ENCODE measurements around the gene MTARC2.

The MTARC2 gene

GRCh38 chr1:220804202-220804586, 56.1 kb downstream of the MTARC2 start:
- DNase-seq, result peak; percentile 54

GRCh38 chr1:220806408-220806807, 58.3 kb downstream of the MTARC2 start:
- DNase-seq, result no peak

GRCh38 chr1:220807726-220808125, 59.6 kb downstream of the MTARC2 start:
- no peak for DNase-seq

GRCh38 chr1:220808345-220809186, 60.4 kb downstream of the MTARC2 start:
- peak; percentile 58 for DNase-seq

GRCh38 chr1:220809187-220809550, 61.0 kb downstream of the MTARC2 start:
- no peak for DNase-seq

GRCh38 chr1:220809704-220810103, 61.6 kb downstream of the MTARC2 start:
- no peak for DNase-seq

- peak; percentile 74 for DNase-seq
These were observed 62.1 kb downstream of the MTARC2 start for GRCh38 chr1:220810179-220810653.

- no peak for DNase-seq
These were observed 62.8 kb downstream of the MTARC2 start for GRCh38 chr1:220810963-220811362.

- no peak for DNase-seq
These were observed 63.6 kb downstream of the MTARC2 start for GRCh38 chr1:220811695-220812094.

GRCh38 chr1:220812308-220812707, 64.2 kb downstream of the MTARC2 start:
- DNase-seq, result no peak

- DNase-seq, result no peak
These were observed 64.9 kb downstream of the MTARC2 start for GRCh38 chr1:220813013-220813412.

GRCh38 chr1:220815409-220815808, 67.3 kb downstream of the MTARC2 start:
- no peak for DNase-seq

- DNase-seq, result no peak
These were observed 69.8 kb downstream of the MTARC2 start for GRCh38 chr1:220817907-220818306.

- peak; percentile 64 for DNase-seq
These were observed 70.5 kb downstream of the MTARC2 start for GRCh38 chr1:220818421-220819173.

- no peak for DNase-seq
These were observed 71.4 kb downstream of the MTARC2 start for GRCh38 chr1:220819467-220820026.

GRCh38 chr1:220824031-220824989, 76.2 kb downstream of the MTARC2 start:
- DNase-seq, result no peak

GRCh38 chr1:220825819-220826551, 77.9 kb downstream of the MTARC2 start:
- no peak for DNase-seq

GRCh38 chr1:220826729-220827128, 78.6 kb downstream of the MTARC2 start:
- DNase-seq, result no peak

- no peak for DNase-seq
These were observed 79.5 kb downstream of the MTARC2 start for GRCh38 chr1:220827445-220828178.

GRCh38 chr1:220828179-220828490, 80.0 kb downstream of the MTARC2 start:
- DNase-seq, result no peak
